ENCODE results near the gene C4orf54. TPM values are rescaled to one million over a fixed set of nuclear protein-coding genes. Genes with fewer than 3 reads are reported as not detected.

Gene C4orf54
- not detected in 2 replicates for total RNA-seq

DNA sequence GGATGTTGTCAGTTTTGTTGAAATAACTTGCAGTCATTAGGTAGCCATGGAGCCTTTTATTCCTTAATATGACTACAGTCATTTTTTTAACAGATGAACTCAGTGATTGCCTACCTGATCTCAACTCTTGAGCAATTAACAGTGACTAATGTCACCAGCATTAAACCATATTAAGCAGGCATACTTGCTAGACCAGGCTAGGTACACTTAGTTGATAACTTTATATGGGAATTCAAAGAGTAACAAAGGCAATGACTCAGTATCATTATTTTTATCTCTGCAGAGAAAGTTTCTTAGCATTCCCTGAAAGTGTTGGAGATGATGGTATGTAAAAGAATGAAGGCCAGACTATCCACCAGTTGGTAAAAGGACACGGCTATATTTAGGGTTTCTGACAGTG, at the start of gene C4orf54:
Gene C4orf54 (minus strand): TSS at position 31 of the 400 bp plus-strand sequence. CDS start 3,180 bp downstream, outside the sequence.
- Mint-ChIP-seq H3K36me3 (ENCODE audit: low read depth) (no peaks in the 10 kb centered on the region), H3K4me3 (no peak within 1 kb of the TSS), H3K4me1 (ENCODE audit: low read depth) (no peaks in the 10 kb centered on the region), H3K27me3 (ENCODE audit: insufficient read depth) (peaks cover 3% of the 10 kb centered on the region), H3K27ac (no peak within 1 kb of the TSS), H3K9me3 (no peaks in the 10 kb centered on the region)
- intact Hi-C loops (cut with micrococcal nuclease): no loop called here
- no peak for DNase-seq (ENCODE audit: low spot score)

DNA sequence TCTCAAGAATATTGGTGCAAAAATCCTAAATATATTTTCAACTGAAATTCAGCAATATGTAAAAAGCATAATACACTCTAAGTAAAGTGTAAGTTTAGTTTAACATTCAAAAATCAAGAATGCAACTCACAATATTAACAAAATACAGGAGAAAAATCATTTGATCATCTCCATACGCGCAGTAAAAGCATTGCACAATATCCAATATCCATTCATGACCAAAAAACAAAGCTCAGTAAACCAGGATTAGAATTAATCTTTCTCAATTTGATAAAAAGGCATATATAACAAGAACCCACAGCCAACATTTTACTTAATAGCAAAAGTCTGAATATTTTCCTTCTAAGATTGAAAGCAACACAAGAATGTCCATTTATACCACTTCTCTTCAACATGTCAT, 48.3 kb upstream of the C4orf54 start:
- H3K4me1 Mint-ChIP-seq (ENCODE audit: low read depth): no peaks in the 10 kb centered on the region
- intact Hi-C loops (cut with micrococcal nuclease): no loop called here
- DNase-seq (ENCODE audit: low spot score): no peak
- H3K36me3 Mint-ChIP-seq (ENCODE audit: low read depth): no peaks in the 10 kb centered on the region
- no peak overlapping the region for H3K4me3 Mint-ChIP-seq
- H3K27me3 Mint-ChIP-seq (ENCODE audit: insufficient read depth): peaks cover 6% of the 10 kb centered on the region
- H3K9me3 Mint-ChIP-seq: no peaks in the 10 kb centered on the region
- H3K27ac Mint-ChIP-seq: no peak overlapping the region

DNA sequence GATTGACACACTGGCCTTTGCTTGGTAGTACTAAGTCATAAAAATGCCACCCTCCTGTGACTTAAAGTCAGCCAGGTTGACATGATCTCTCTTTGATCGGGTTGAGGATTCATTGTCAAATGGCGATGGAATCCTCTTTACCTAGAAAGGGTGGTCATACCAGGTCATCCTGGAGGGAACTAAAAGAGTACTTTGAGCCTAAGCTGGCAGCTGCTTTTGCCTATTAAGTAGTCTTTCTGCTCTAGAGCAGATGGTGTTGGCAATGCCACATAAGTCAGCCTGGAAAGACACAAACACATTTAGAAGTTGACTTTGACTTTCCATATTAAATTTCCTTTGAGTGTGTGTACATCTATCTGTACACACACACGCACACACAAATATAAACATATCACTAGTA, 39.2 kb upstream of the C4orf54 start:
- Mint-ChIP-seq H3K4me1 (ENCODE audit: low read depth) (no peaks in the 10 kb centered on the region), H3K27me3 (ENCODE audit: insufficient read depth) (peaks cover 5% of the 10 kb centered on the region), H3K36me3 (ENCODE audit: low read depth) (no peaks in the 10 kb centered on the region), H3K27ac (no peak overlapping the region), H3K4me3 (no peak overlapping the region), H3K9me3 (no peaks in the 10 kb centered on the region)
- intact Hi-C loops (cut with micrococcal nuclease): no loop called here
- no peak for DNase-seq (ENCODE audit: low spot score)

DNA sequence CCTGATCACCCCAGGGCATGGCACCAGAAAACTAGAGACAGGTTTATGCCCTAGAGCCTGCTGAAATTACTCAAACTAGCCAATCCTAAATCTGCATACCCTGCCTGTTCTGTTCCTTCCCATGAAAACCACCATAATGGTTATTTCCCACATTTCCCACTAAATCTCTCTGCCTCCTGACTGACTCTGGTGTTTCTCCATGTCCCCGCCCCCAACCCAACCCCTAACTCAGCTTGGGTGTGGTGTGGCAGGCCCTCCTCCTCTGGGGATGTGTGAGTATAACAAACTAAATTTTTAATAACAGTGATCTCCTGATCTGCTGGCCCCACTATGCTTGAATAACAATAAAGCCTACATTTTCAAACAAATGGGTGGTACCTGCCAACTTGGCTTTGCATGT, 35.5 kb upstream of the C4orf54 start:
- Mint-ChIP-seq H3K4me1 (ENCODE audit: low read depth) (no peaks in the 10 kb centered on the region), H3K36me3 (ENCODE audit: low read depth) (no peaks in the 10 kb centered on the region), H3K9me3 (peaks cover 14% of the 10 kb centered on the region), H3K4me3 (no peak overlapping the region), H3K27ac (no peak overlapping the region), H3K27me3 (ENCODE audit: insufficient read depth) (peaks cover 6% of the 10 kb centered on the region)
- DNase-seq (ENCODE audit: low spot score): no peak
- intact Hi-C loops (cut with micrococcal nuclease): no loop called here

DNA sequence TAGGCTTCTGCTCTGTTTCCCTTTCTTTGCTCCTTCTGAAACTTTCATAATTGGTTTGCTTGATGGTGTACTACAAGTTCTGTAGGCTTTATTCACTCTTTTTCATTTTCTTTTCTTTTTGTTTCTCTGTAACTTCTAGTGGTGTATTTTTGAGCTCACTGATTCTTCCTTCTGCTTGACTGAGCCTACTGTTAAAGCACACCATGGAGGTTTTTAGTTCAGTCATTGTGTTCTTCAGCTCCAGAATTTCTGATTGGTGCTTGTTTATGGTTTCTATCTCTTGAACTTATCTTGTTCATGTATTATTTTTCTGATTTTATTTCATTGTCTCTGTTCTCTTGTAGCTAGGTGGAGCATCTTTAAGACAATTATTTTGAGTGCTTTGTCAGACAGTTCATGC, 33.4 kb upstream of the C4orf54 start:
- Mint-ChIP-seq H3K4me1 (ENCODE audit: low read depth) (no peaks in the 10 kb centered on the region), H3K9me3 (peaks cover 14% of the 10 kb centered on the region), H3K36me3 (ENCODE audit: low read depth) (no peaks in the 10 kb centered on the region), H3K27ac (no peak overlapping the region), H3K27me3 (ENCODE audit: insufficient read depth) (peaks cover 4% of the 10 kb centered on the region), H3K4me3 (no peak overlapping the region)
- intact Hi-C loops (cut with micrococcal nuclease): no loop called here
- no peak for DNase-seq (ENCODE audit: low spot score)

DNA sequence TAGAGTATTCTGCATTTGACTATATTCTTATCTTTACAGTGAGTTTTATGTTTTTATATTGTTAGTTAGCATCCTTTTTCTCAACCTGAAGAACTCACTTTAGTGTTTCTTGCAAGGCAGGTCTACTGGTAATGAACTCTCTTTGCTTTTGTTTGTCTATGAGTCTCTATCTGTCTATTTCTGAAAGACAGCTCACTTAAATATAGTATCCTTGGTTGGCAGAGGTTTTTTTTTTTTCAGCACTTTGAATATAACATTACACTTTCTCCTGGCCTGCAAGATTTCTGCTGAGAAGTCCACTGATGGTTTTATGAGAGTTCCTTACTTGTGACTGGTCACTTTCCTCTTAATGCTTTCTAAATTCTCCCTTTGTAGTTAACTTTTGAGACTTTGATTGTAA, 32.8 kb upstream of the C4orf54 start:
- H3K36me3 Mint-ChIP-seq (ENCODE audit: low read depth): no peaks in the 10 kb centered on the region
- H3K27ac Mint-ChIP-seq: no peak overlapping the region
- no peaks in the 10 kb centered on the region for H3K4me1 Mint-ChIP-seq (ENCODE audit: low read depth)
- H3K9me3 Mint-ChIP-seq: peaks cover 14% of the 10 kb centered on the region
- H3K27me3 Mint-ChIP-seq (ENCODE audit: insufficient read depth): peaks cover 4% of the 10 kb centered on the region
- H3K4me3 Mint-ChIP-seq: no peak overlapping the region
- DNase-seq (ENCODE audit: low spot score): no peak
- intact Hi-C loops (cut with micrococcal nuclease): no loop called here

DNA sequence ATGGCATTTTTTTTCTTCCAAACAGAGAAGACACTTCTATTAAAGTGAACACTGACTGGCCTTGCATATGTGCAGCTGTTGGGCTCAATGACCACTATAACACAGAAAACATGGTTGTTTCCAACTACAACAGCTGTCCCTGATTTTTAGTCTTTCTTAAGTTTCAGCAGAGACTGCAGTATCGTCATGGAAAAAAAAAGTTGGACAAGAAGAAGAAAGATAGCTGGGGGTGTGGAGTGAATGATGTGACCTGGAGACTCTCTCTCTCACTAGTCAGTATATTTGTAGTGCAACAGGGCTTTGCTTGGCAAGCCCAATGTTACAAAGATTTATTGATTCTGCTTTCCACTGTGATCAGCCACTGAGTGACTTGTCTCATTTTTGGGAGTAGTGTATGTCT, 29.5 kb upstream of the C4orf54 start:
- no peak overlapping the region for H3K27ac Mint-ChIP-seq
- peaks cover 4% of the 10 kb centered on the region for H3K27me3 Mint-ChIP-seq (ENCODE audit: insufficient read depth)
- DNase-seq (ENCODE audit: low spot score): no peak
- H3K4me3 Mint-ChIP-seq: no peak overlapping the region
- H3K4me1 Mint-ChIP-seq (ENCODE audit: low read depth): no peaks in the 10 kb centered on the region
- intact Hi-C loops (cut with micrococcal nuclease): no loop called here
- H3K9me3 Mint-ChIP-seq: peaks cover 14% of the 10 kb centered on the region
- H3K36me3 Mint-ChIP-seq (ENCODE audit: low read depth): no peaks in the 10 kb centered on the region

DNA sequence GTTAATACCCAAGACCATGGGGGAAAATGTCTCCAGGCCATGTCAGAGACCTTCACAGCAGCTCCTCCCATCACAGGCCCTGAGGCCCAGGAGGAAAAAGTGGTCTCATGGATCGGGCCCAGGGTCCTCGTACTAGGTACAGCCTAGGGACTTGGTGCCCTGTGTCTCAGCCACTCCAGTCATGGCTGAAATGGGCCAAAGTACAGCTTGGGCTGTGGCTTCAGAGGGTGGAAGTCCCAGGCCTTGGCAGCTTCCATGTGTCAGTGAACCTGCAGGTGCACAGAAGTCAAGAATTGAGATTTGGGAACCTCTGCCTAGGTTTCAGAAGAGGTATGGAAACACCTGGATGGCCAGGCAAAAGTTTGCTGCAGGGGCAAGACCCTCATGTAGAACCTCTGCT, 27.6 kb upstream of the C4orf54 start:
- no peaks in the 10 kb centered on the region for H3K27me3 Mint-ChIP-seq (ENCODE audit: insufficient read depth)
- no peak overlapping the region for H3K4me3 Mint-ChIP-seq
- no peak overlapping the region for H3K27ac Mint-ChIP-seq
- no peak for DNase-seq (ENCODE audit: low spot score)
- H3K9me3 Mint-ChIP-seq: no peaks in the 10 kb centered on the region
- H3K4me1 Mint-ChIP-seq (ENCODE audit: low read depth): no peaks in the 10 kb centered on the region
- intact Hi-C loops (cut with micrococcal nuclease): no loop called here
- no peaks in the 10 kb centered on the region for H3K36me3 Mint-ChIP-seq (ENCODE audit: low read depth)

DNA sequence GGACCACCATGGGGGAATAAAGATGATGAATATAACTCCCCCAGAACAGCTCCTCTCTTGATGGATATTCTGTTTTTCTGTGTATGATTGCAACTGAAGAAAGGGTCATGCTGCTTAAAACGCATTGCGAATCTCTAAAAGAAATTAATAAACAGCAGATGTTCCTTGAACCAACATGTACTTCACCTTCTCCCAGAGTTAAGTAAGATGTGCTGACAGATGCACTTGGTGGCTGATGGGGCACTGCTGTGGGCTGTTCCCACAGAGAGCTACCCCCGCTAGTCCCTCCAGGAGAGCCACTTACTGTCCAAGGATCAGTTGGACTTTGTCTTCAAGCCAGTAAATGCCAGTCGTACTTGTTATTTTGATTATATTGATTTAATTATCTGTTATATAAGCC, 26.3 kb upstream of the C4orf54 start:
- Mint-ChIP-seq H3K27ac (no peak overlapping the region), H3K4me3 (no peak overlapping the region), H3K9me3 (no peaks in the 10 kb centered on the region), H3K4me1 (ENCODE audit: low read depth) (no peaks in the 10 kb centered on the region), H3K27me3 (ENCODE audit: insufficient read depth) (no peaks in the 10 kb centered on the region), H3K36me3 (ENCODE audit: low read depth) (no peaks in the 10 kb centered on the region)
- intact Hi-C loops (cut with micrococcal nuclease): no loop called here
- DNase-seq (ENCODE audit: low spot score): no peak

DNA sequence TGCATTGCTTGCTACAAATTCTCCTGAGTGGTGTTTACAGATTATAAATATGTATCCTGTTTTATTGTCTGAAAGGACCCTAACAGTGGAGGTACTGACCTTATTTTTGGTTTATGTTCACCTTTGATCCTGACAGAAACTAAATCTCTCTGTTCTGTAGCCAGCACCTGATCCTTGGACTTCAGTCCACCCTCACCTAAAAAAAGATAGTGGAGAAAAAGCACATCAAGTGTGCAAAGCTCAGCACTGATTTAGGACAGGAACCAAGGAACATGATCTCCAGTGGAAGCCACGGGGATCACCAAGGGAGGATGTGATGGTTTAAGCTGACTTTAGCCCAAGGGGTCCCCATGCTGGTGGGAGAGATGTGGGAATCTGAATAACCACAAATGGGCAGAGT, 22.3 kb upstream of the C4orf54 start:
- Mint-ChIP-seq H3K36me3 (ENCODE audit: low read depth) (no peaks in the 10 kb centered on the region), H3K4me3 (no peak overlapping the region), H3K4me1 (ENCODE audit: low read depth) (no peaks in the 10 kb centered on the region), H3K27me3 (ENCODE audit: insufficient read depth) (peaks cover 4% of the 10 kb centered on the region), H3K27ac (no peak overlapping the region), H3K9me3 (no peaks in the 10 kb centered on the region)
- intact Hi-C loops (cut with micrococcal nuclease): no loop called here
- no peak for DNase-seq (ENCODE audit: low spot score)

DNA sequence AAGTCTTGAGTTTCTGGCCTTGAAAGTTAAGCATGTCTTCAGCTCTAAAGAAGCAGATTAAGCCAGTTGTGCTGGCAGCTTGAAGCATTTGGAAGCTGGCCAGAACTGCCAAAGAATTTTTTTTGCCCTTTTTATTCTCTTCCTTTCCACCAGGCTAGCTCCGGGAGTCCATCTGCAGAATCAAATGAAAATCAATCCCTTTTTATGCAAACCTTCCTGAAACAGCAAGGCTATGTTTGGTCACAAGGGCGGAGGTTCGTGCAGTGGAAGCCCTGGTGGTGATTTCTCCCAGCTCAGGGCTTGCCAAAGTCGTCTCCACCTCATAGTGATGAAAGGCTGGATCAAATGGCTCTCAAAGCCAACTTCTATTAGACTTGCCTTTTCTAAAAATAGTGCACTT, 21.6 kb upstream of the C4orf54 start:
- peaks cover 4% of the 10 kb centered on the region for H3K27me3 Mint-ChIP-seq (ENCODE audit: insufficient read depth)
- H3K36me3 Mint-ChIP-seq (ENCODE audit: low read depth): no peaks in the 10 kb centered on the region
- H3K9me3 Mint-ChIP-seq: no peaks in the 10 kb centered on the region
- DNase-seq (ENCODE audit: low spot score): no peak
- no peaks in the 10 kb centered on the region for H3K4me1 Mint-ChIP-seq (ENCODE audit: low read depth)
- intact Hi-C loops (cut with micrococcal nuclease): no loop called here
- no peak overlapping the region for H3K27ac Mint-ChIP-seq
- H3K4me3 Mint-ChIP-seq: no peak overlapping the region

DNA sequence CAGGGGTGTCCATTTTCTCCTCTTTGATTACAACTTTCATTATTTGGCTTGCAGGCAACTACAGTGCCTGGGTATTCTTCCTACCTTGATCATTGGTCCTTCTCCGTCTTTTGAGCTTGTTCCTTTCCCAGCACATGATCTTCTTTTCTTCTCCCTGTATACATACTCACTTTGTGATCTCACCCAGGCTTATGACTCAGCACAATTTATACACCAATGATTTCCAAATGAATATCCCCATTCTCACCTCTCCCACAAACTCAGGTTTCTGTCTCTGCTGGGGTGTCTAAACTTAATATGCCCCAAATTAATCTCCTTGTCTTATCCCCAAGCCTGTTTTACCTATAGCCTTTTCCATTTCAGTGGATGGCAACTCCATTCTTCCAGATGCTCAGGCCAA, 19.5 kb upstream of the C4orf54 start:
- Mint-ChIP-seq H3K4me1 (ENCODE audit: low read depth) (no peaks in the 10 kb centered on the region), H3K27ac (no peak overlapping the region), H3K27me3 (ENCODE audit: insufficient read depth) (peaks cover 4% of the 10 kb centered on the region), H3K36me3 (ENCODE audit: low read depth) (no peaks in the 10 kb centered on the region), H3K4me3 (no peak overlapping the region), H3K9me3 (peaks cover 16% of the 10 kb centered on the region)
- no peak for DNase-seq (ENCODE audit: low spot score)
- intact Hi-C loops (cut with micrococcal nuclease): no loop called here

DNA sequence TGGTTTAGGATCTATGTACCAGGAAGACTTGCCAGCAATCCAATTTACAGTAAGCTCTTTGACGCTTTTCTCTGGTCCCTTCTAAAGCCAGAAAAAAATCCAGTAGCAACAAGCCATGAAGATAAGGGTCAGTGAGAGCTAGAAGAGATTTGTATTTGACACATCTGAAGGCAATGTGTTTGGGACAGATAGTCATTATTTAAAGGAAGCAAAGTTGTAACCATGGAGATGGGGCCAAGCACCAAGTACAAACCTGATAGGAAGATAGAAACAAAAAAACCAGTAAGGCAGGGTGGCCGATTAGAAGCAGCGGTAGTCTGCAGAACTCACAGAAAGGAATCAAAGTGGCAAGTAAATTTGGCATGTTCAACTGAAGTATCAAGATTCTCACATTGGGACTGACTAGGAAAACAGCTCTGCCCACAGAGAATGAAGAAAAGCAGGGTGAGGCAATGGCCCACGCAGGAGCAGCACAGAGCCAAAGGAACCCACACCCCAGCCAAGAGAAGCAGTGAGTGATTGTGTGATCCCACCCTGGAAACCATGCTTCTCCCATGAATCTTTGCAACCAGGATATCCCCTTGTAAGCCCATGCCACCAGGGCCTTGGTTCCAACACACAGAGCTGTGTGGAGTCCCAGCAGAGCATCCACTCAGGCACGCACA, 12.9 kb upstream of the C4orf54 start:
- Mint-ChIP-seq H3K27ac (no peak overlapping the region), H3K9me3 (peaks cover 20% of the 10 kb centered on the region), H3K36me3 (ENCODE audit: low read depth) (no peaks in the 10 kb centered on the region), H3K4me3 (no peak overlapping the region), H3K4me1 (ENCODE audit: low read depth) (no peaks in the 10 kb centered on the region), H3K27me3 (ENCODE audit: insufficient read depth) (no peaks in the 10 kb centered on the region)
- DNase-seq (ENCODE audit: low spot score): no peak
- intact Hi-C loops (cut with micrococcal nuclease): no loop called here

DNA sequence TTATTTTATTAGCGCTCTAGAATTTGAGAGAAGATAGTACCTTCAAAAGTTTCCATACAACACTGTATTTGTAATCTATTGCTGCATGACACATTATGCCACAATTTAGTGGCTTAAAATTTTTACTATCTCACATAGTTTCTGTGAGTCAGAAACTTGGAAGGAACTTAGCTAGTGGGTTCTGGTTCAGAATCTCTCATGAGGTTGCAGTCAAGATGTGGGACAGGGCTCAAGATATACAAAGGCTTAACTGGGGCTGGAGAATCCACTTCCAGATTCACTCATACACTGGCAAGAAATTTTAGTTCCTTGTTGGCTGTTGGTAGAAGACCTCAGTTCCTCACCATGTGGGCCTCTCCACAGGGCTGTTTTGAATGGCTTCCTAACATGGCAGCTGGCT, 11.5 kb upstream of the C4orf54 start:
- intact Hi-C loops (cut with micrococcal nuclease): no loop called here
- DNase-seq (ENCODE audit: low spot score): no peak
- no peaks in the 10 kb centered on the region for H3K4me1 Mint-ChIP-seq (ENCODE audit: low read depth)
- no peaks in the 10 kb centered on the region for H3K36me3 Mint-ChIP-seq (ENCODE audit: low read depth)
- H3K4me3 Mint-ChIP-seq: no peak overlapping the region
- peaks cover 2% of the 10 kb centered on the region for H3K27me3 Mint-ChIP-seq (ENCODE audit: insufficient read depth)
- H3K27ac Mint-ChIP-seq: no peak overlapping the region
- H3K9me3 Mint-ChIP-seq: peaks cover 20% of the 10 kb centered on the region

Data from activated T-helper 1 cell treated with anti-CD3 and anti-CD28 coated beads, Interleukin-12 subunit alpha, Interleukin-12 subunit beta, Interleukin-2, Interleukin-4 antibody, amounts not matched to agents 30 ng/mL and 10 ng/mL and 1 ng/mL, durations not matched to agents 14 hours and 24 hours and 36 hours (primary cell).